ENCODE data around the gene PDGFD. TPM values are rescaled to one million over a fixed set of nuclear protein-coding genes. Genes with fewer than 3 reads are reported as not detected.

The PDGFD gene
- polyA plus RNA-seq, 1 donor from 2014 or later: 1.0 TPM

DNA sequence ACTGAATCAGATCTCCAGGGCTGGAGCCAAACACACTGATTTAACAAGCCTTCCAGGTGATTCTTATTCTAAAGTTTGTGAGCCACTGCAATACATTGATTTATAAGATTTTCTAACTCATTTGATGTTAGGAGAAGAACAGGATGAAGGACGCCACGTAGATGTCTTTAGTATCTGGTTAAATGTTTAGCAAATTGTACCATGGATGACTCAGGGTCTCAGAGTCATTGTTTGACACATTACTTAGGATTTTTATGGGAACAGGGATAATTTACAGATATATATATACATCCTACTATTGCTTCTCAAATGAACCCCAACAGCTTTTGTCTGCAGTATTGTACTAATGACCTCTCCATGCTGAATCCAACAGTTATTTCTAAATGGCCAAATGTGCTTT, 270.6 kb downstream of the PDGFD start:
- Histone ChIP-seq H3K79me2 (replicated peaks; ENCODE audit: insufficient read depth, low read length) (no peaks in the 10 kb centered on the region), H3K9me3 (ENCODE audit: low read length) (no peaks in the 10 kb centered on the region), H3K4me2 (ENCODE audit: low read length) (no peak overlapping the region), H3K36me3 (ENCODE audit: insufficient read depth, low read length) (no peaks in the 10 kb centered on the region), H3F3A (ENCODE audit: insufficient read depth, low read length, poor library complexity, severe bottlenecking) (no peaks in the 10 kb centered on the region), H2AFZ (ENCODE audit: low read depth, low read length) (no peak overlapping the region), H3K27me3 (ENCODE audit: insufficient read depth, low read depth, low read length) (no peaks in the 10 kb centered on the region), H3K27ac (ENCODE audit: low read length) (no peak overlapping the region), H4K20me1 (ENCODE audit: insufficient read depth) (no peaks in the 10 kb centered on the region), H3K9ac (ENCODE audit: low read length) (no peak overlapping the region), H3K9me2 (ENCODE audit: insufficient read depth, low read length) (no peaks in the 10 kb centered on the region), H3K4me3 (ENCODE audit: low read length) (no peak overlapping the region)
- TF ChIP-seq EP300 (conservative IDR thresholded peaks at IDR 0.05; ENCODE audit: poor library complexity, severe bottlenecking): no peak
- no peak for TF ChIP-seq POLR2AphosphoS5 (IDR thresholded peaks at IDR 0.05)
- TF ChIP-seq, protein P1, sequence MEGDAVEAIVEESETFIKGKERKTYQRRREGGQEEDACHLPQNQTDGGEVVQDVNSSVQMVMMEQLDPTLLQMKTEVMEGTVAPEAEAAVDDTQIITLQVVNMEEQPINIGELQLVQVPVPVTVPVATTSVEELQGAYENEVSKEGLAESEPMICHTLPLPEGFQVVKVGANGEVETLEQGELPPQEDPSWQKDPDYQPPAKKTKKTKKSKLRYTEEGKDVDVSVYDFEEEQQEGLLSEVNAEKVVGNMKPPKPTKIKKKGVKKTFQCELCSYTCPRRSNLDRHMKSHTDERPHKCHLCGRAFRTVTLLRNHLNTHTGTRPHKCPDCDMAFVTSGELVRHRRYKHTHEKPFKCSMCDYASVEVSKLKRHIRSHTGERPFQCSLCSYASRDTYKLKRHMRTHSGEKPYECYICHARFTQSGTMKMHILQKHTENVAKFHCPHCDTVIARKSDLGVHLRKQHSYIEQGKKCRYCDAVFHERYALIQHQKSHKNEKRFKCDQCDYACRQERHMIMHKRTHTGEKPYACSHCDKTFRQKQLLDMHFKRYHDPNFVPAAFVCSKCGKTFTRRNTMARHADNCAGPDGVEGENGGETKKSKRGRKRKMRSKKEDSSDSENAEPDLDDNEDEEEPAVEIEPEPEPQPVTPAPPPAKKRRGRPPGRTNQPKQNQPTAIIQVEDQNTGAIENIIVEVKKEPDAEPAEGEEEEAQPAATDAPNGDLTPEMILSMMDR (IDR thresholded peaks at IDR 0.05; ENCODE audit: poor library complexity, severe bottlenecking): no peak
- TF ChIP-seq SMC3 (conservative IDR thresholded peaks at IDR 0.05; ENCODE audit: poor library complexity): no peak
- no peak for TF ChIP-seq EZH2 (IDR thresholded peaks at IDR 0.05; ENCODE audit: borderline replicate concordance, insufficient read depth, low read length, poor library complexity, severe bottlenecking)
- TF ChIP-seq TAF1 (IDR thresholded peaks at IDR 0.05; ENCODE audit: low read depth): no peak
- TF ChIP-seq, protein P2, sequence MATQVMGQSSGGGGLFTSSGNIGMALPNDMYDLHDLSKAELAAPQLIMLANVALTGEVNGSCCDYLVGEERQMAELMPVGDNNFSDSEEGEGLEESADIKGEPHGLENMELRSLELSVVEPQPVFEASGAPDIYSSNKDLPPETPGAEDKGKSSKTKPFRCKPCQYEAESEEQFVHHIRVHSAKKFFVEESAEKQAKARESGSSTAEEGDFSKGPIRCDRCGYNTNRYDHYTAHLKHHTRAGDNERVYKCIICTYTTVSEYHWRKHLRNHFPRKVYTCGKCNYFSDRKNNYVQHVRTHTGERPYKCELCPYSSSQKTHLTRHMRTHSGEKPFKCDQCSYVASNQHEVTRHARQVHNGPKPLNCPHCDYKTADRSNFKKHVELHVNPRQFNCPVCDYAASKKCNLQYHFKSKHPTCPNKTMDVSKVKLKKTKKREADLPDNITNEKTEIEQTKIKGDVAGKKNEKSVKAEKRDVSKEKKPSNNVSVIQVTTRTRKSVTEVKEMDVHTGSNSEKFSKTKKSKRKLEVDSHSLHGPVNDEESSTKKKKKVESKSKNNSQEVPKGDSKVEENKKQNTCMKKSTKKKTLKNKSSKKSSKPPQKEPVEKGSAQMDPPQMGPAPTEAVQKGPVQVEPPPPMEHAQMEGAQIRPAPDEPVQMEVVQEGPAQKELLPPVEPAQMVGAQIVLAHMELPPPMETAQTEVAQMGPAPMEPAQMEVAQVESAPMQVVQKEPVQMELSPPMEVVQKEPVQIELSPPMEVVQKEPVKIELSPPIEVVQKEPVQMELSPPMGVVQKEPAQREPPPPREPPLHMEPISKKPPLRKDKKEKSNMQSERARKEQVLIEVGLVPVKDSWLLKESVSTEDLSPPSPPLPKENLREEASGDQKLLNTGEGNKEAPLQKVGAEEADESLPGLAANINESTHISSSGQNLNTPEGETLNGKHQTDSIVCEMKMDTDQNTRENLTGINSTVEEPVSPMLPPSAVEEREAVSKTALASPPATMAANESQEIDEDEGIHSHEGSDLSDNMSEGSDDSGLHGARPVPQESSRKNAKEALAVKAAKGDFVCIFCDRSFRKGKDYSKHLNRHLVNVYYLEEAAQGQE (IDR thresholded peaks at IDR 0.05; ENCODE audit: borderline replicate concordance): no peak
- no peak for TF ChIP-seq MXI1 (conservative IDR thresholded peaks at IDR 0.05; ENCODE audit: poor library complexity, severe bottlenecking)
- TF ChIP-seq RAD21 (conservative IDR thresholded peaks at IDR 0.05): no peak

DNA sequence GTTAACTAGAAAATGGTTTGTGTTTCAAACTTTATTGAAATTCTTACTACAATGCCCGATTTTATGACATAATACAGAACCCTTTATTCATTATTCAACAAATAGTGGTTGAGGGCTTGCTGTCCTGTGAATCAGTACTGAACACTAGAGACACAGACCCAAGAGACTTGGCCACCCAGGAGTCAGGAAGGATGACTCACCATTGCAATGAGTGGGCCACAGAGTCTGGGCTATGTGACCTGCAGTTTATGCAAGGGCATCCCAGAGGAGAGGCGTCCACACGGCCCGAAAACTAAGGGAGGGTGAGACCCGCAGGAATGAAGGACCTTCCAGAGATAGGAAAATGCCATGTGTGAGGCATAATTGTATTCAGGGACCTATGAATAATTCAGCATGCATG, 271.3 kb downstream of the PDGFD start:
- H3K9me2 ChIP-seq (ENCODE audit: insufficient read depth, low read length): no peaks in the 10 kb centered on the region
- no peaks in the 10 kb centered on the region for H3K9me3 ChIP-seq (ENCODE audit: low read length)
- no peak overlapping the region for H2AFZ ChIP-seq (ENCODE audit: low read depth, low read length)
- TF ChIP-seq RAD21 (conservative IDR thresholded peaks at IDR 0.05) (no peak), TAF1 (IDR thresholded peaks at IDR 0.05; ENCODE audit: low read depth) (no peak)
- TF ChIP-seq, protein P1 (IDR thresholded peaks at IDR 0.05; ENCODE audit: poor library complexity, severe bottlenecking): no peak
- H3K4me3 ChIP-seq (ENCODE audit: low read length): no peak overlapping the region
- no peaks in the 10 kb centered on the region for H3K36me3 ChIP-seq (ENCODE audit: insufficient read depth, low read length)
- no peaks in the 10 kb centered on the region for H4K20me1 ChIP-seq (ENCODE audit: insufficient read depth)
- no peaks in the 10 kb centered on the region for H3K27me3 ChIP-seq (ENCODE audit: insufficient read depth, low read depth, low read length)
- no peak overlapping the region for H3K9ac ChIP-seq (ENCODE audit: low read length)
- no peaks in the 10 kb centered on the region for H3K79me2 ChIP-seq (replicated peaks; ENCODE audit: insufficient read depth, low read length)
- no peak overlapping the region for H3K4me2 ChIP-seq (ENCODE audit: low read length)
- H3F3A ChIP-seq (ENCODE audit: insufficient read depth, low read length, poor library complexity, severe bottlenecking): no peaks in the 10 kb centered on the region
- no peak overlapping the region for H3K27ac ChIP-seq (ENCODE audit: low read length)

Measured in neural cell (in vitro differentiated cells).